T-helper 2 cell (primary cell): ENCODE data around the gene OR10A7.
"Not testable (repeated sequence)": the region's sequence is repeated elsewhere in the genome, so short reads cannot be mapped to it uniquely, and the experiment has no call there.

Experiments used
- DNase-seq, 5 experiments: peaks; one replicate each; pipeline versions ENCODE4 v3.0.0 to v3.0.0-alpha.2; 2012 to 2022
- total RNA-seq, 2 donors: gene quantifications; one replicate each; lab custom pipeline; 2026; lab: John Stamatoyannopoulos, UW

OR10A7 gene, protein sequence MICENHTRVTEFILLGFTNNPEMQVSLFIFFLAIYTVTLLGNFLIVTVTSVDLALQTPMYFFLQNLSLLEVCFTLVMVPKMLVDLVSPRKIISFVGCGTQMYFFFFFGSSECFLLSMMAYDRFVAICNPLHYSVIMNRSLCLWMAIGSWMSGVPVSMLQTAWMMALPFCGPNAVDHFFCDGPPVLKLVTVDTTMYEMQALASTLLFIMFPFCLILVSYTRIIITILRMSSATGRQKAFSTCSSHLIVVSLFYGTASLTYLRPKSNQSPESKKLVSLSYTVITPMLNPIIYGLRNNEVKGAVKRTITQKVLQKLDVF
- total RNA-seq, result 0 reads per million in 2 donors

DNA sequence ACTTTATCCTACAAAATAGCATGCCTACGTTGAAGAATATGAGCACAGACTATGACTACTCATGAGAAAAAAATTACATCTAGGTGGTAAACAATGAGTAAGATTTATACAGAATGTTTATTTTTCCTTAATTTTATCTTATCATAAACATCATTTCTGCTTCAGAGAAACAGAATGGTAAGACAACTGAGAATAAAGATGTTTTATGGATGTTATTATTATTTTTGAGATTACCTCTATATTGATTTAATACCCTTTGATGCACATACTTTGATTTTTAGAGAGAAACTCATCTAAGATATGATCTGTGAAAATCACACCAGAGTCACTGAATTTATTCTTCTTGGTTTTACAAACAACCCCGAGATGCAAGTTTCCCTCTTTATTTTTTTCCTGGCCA is at the start of gene OR10A7:
OR10A7 (plus strand) TSS at position 301 of the 400 bp plus-strand sequence; CDS start at position 301, 0 bp downstream.
- no peak for DNase-seq

DNA sequence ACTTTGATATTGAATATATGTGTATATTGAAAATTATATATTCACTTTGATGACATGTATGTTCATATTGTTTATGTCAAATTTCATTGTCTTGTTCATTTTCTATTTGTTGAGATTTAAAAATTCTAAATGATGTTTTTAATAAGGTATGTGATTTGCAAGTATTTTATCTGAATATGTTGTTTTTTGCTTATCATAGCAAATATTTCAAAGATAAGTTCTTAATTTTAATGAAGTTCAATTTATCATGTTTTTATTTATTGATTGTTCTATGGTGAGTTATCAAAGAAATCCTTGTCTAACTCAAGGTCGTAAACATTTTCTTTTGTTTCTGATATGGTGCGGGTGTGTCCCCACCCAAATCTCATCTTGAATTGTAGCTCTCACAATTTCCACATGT is 49.4 kb upstream of the OR10A7 start:
- no peak for DNase-seq

DNA sequence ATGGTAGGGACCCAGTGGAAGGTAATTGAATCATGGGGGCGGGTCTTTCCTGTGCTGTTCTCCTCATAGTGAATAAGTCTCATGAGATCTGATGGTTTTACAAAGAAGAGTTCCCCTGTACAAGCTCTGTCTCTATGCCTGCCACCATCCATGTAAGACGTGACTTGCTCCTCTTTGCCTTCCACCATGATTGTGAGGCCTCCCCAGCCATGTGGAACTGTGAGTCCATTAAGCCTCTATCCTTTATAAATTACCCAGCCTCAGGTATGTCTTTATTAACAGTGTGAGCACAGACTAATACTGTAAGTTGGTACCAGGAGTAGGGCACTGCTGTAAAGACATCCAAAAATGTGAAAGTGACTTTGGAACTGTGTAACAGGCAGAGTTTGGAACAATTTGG is 49.0 kb upstream of the OR10A7 start:
- DNase-seq, result not testable (repeated sequence)

DNA sequence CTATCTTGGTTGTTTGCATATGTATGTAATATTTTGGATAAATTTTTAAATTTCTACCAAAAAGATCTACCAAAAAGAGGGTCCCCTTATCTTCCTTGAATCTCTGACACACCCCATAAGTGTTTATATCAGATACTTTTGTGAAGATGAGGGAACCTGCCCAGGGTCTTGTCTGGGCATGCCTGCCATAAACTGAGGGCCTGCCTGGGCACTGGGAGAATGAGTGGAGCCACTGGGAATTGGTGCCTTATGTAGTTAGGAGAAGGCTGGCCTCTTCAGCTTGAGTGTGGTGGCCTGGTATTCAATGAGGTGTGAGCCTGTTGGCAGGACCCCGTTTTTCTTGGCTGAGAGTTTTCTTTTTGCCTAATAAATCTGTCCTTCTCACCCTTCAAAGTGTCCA is 48.1 kb upstream of the OR10A7 start:
- DNase-seq, result no peak

DNA sequence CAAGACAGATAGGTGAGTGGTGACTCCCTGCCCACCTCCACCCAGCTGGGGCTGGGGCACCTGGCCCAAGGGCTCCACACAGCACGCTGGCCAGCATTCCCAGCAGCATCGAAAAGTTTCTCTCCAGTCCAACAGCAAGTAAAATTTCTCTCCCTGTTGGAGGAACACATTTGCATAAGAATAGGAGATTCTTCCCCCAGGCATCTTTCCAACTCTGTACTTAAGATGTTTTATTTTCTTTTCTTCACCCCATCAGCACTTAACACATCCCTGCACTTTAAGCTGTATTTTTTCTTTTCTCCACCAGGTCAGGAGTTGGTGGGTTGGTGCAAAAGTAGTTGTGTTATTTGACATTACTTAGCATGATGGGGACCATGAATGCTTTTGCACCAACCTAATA is 47.4 kb upstream of the OR10A7 start:
- DNase-seq, result no peak

DNA sequence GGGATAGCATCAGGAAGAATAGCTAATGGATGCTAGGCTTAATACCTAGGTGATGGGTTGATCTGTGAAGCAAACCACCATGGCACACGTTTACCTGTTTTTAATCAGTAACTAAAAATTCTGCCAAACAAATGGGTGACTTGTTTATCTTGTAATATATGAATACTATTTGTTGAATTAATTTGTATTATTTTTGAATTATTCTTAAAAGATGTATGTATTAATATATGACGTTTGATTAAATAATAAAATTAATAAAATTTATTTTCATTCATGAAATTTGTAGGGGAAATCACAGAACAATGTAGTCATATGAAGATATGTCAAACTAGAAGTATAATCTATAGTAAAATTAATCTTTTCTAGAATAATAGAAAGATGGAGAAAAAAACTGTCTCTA is 32.3 kb upstream of the OR10A7 start:
- DNase-seq, result no peak

DNA sequence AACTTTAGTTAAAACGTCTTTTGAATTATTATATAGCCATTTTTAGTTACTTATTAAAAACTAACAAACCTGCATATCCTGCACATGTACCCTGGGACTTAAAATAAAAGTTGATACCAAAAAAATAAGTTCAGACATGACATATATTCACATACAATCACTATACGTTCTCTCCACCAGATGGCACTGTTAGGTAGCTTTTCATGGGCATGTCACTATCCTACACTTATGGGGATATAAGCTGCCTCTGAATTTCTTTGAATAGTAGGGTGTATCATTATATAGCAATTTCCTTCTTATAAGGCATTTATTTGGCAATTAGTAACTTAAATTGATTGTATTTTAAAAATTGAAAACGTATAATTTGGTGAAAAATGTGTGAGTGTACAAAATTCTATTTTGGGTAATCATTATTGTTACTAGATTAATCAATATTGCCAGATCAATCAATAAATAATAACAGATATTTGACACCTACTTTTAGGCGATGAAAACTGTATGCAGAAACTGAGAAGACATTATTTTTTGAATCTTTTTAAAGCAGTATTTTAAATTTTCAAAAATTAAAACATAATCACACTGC is 31.8 kb upstream of the OR10A7 start:
- DNase-seq, result peak in 2 of 5 experiments; percentile 26 to 72

DNA sequence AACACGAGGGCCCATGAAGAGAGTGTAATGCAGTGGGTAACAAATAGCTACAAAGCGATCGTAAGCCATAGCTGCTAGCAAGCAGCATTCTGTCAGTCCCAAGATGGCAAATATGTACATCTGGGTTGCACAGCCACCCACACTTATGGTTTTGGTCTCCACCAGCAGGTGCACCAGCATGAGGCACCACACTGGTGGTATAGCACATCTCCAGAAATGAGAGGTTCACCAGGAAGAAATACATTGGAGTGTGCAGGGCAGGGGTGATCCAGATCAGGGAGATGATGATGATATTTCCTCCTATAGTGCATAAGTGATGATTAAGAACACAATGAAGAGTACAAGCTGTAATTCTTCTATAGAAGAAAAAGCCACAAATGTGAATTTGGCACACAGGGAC is 26.4 kb upstream of the OR10A7 start:
- DNase-seq, result no peak

DNA sequence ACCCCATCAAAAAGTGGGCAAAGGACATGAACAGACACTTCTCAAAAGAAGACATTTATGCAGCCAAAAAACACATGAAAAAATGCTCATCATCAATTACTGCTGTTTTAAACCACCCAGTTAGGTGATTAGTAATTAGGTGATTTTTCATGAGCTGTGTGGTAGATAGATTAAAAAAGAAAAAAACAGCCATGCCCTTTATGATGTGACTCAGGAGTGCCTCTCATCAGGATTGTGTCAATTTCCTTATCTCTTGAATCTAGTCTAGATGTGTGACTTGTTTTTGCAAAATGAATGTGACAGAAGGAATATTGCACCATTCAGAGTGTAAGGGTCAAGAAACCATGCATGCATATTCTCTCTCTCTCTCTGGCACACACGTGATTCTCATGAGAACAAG is 5.7 kb downstream of the OR10A7 start:
- peak in 1 of 5 experiments; percentile 3 for DNase-seq

DNA sequence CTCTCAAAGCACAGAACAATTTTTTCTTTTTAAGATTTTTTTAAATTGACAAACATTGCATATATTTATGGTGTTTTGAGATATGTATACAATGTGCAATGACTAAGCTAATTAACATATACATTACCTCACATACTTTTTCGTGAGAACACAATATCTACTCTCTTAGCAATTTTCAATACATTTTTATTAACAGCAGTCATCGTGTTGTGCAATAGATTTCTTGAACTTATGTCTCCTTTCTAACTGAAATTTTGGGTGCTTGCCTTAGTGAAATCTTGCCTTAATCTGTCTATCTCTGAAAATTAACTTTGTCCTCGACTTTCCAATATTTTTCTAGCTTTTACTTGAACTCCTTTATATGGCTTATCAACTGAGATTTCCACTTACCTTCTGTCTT is 6.8 kb downstream of the OR10A7 start:
- no peak for DNase-seq

DNA sequence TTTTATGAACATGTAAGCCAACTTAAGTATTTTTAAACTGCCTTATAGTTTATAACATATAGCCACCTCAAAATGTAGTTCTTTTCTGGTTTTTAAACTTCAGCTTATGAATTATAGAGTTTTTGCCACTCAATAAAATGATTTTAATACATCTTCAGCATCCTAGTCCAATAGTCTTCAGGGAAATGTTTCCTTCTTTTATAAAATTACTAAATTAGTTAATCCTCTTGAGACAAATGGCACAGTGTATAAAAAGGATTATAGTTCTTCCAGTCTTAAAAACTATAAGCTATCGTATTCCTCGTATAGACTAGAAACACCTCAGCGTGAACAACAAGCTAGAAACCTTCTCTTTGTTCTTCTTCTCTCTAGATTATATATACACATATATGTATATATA is 23.5 kb downstream of the OR10A7 start, which contains the start of gene OR6C74:
OR6C74 (plus strand) TSS at position 301 of the 400 bp plus-strand sequence. CDS start 2,679 bp downstream, outside the sequence.
- DNase-seq, result no peak

DNA sequence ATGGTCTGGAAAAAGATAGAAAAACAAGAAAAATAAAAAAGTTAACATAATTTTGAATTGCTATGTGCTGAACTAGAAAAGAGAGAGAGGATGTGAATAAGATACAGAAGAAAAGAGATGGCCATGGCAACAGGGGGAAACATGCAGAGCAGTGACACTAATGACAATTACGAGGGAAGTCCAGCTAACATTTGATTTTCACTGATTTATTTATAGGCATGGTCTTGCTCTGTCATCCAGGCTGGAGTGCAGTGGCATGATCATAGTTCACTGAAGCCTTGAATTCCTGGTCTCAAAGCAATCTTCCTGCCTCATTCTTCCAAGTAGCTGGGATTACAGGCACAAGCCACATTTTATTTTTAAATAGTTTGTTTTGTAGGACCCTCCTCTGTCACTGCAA is 25.3 kb downstream of the OR10A7 start:
- no peak for DNase-seq

DNA sequence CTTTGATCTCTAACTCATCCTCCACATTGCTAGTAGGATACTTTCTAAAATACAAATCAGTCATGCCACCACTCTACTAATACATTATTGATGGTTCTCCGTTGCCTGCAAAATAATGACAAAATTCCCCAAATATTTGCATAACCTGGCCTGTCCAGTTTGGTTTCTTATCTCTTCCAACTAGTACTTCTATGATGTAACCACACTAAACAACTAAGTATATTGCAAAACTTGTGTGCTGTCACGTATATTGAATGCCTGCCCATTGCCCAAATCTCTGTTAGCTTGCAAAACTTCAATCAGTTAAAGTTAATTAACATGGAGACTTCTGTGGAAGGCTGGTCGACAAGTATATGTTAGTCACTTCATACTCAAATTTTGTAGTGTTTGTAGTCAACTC is 30.1 kb downstream of the OR10A7 start:
- no peak for DNase-seq

DNA sequence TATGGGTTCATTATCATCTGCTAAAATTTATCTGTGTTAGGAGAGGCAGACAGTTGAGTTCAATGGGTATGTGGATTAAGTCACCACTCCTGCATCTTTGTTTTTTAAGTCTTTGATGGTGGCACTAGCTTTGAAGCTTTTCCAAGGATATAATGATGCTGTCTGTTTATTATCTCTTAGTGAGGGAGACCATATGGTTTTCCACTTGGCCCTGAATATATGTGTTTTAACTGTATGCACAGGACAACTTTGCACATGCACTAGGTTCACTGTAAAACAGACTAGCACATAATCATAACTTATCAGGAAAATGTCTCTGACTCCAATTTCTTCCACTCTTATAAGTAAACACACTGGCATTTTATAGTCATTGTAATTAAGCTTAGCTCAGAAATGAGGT is 32.5 kb downstream of the OR10A7 start:
- no peak for DNase-seq

DNA sequence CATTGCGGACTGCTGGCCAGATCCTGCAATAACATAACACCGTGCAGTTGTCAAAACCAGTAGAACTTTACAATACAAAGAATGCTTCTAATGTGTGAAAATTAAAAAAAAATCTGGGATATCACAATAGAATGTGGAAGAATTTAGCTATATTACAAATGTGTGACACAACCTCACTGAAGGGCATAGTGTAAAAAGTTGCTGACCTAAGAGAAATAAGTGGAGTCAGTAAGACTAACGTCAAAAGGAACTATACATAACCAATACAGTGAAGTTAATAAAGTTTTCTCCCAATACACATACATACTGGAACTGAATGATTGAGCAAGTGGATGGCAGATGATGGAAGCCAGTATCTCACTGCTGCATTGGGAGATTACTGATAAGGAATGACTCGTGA is 36.0 kb downstream of the OR10A7 start:
- no peak for DNase-seq

DNA sequence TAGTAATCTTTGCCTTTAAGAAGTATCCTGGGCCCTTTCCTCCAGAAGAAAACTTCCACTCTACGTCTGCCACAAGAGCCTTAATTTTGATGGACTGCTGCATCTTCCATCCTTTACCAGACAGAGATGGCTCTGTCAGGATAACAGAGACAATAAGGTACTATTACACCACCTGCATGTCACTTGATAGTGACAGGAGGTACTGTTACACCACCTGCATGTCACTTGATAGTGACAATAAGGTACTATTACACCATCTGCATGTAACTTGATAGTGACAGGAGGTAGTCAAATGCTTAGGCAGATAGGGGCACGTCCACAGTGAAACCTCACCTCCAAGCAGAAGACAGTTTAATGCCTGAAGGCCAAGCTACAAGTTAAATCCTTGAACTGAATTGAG is 37.5 kb downstream of the OR10A7 start:
- no peak for DNase-seq
